Measurements from ENCODE around the gene CDKN2AIPNL. TPM values are rescaled to one million over a fixed set of nuclear protein-coding genes. Genes with fewer than 3 reads are reported as not detected.
A peak's percentile ranks its signal among the peaks of the same experiment; 100 is the strongest.

Gene CDKN2AIPNL
- total RNA-seq, 1 experiment from 2014 or later, result 43.6 TPM

GRCh38 chr5:134436523-134437339 lies 25.1 kb upstream of the CDKN2AIPNL start:
- POLR2A ChIA-PET, result interaction anchor here (0.6 kb wide), 1 partner anchor 12 kb away, joined by 4 read pairs; no protein-coding TSS in a partner anchor
- Histone ChIP-seq H3K36me3 (ENCODE audit: control insufficient read depth, insufficient read depth, low read length) (no peaks in the 10 kb centered on the region), H3K27me3 (ENCODE audit: control insufficient read depth, insufficient read depth, low read length) (no peaks in the 10 kb centered on the region), H3K4me3 (ENCODE audit: low read depth in 2 of 2, low read length in 2 of 2) (peak overlapping the region in 1 of 2 experiments; percentile 32; a peak in 1 of 4 replicates), H3K4me1 (ENCODE audit: control insufficient read depth, insufficient read depth, low read length) (peaks cover 29% of the 10 kb centered on the region), H3K27ac (ENCODE audit: low read length) (peak overlapping the region; percentile 48), H3K9me3 (ENCODE audit: control insufficient read depth, insufficient read depth, low read depth, low read length) (no peaks in the 10 kb centered on the region)
- TF ChIP-seq POLR2AphosphoS5 (IDR thresholded peaks at IDR 0.05; ENCODE audit: low read depth, low read length) (no peak), CTCF (IDR thresholded peaks at IDR 0.05) (no peak), TCF7L2 (IDR thresholded peaks at IDR 0.05; ENCODE audit: low read depth, low read length) (no peak), SIN3A (IDR thresholded peaks at IDR 0.05; ENCODE audit: borderline replicate concordance, insufficient read depth, low read depth, low read length) (no peak), REST (IDR thresholded peaks at IDR 0.05; ENCODE audit: insufficient read depth in 1 of 2, low read depth in 2 of 2, low read length in 1 of 2) (no peak)
- intact Hi-C loops (cut with micrococcal nuclease; ENCODE audit: unreplicated experiment) (no loop called here), in situ Hi-C loops (cut with HindIII; ENCODE audit: low pct_unique_long_range_greater_than_20kb, low sequenced_read_pairs) (no loop called here)
- BruUV-seq (replicated peaks), result no TSS peak
- CTCF ChIA-PET, result interaction anchor here (1.0 kb wide), 1 partner anchor 11 kb away, joined by 3 read pairs; no protein-coding TSS in a partner anchor
- DNase-seq (ENCODE audit: low read depth, low spot score) (no peak), ATAC-seq (peak; percentile 78)

GRCh38 chr5:134435560-134435959 lies 23.9 kb upstream of the CDKN2AIPNL start:
- ChIA-PET CTCF (interaction anchor here (0.7 kb wide), 1 partner anchor 63 kb away, joined by 3 read pairs; no protein-coding TSS in a partner anchor), POLR2A (interaction anchor here (0.7 kb wide), 1 partner anchor 155 kb away, joined by 7 read pairs; no protein-coding TSS in a partner anchor)
- Histone ChIP-seq H3K9me3 (ENCODE audit: control insufficient read depth, insufficient read depth, low read depth, low read length) (no peaks in the 10 kb centered on the region), H3K27me3 (ENCODE audit: control insufficient read depth, insufficient read depth, low read length) (no peaks in the 10 kb centered on the region), H3K4me1 (ENCODE audit: control insufficient read depth, insufficient read depth, low read length) (peaks cover 29% of the 10 kb centered on the region), H3K27ac (ENCODE audit: low read length) (no peak overlapping the region; the same call in 1 of the 2 replicates), H3K4me3 (ENCODE audit: low read depth in 2 of 2, low read length in 2 of 2) (no peak overlapping the region), H3K36me3 (ENCODE audit: control insufficient read depth, insufficient read depth, low read length) (no peaks in the 10 kb centered on the region)
- ATAC-seq, result peak; percentile 42; the same call in 1 of the 2 replicates
- BruUV-seq (replicated peaks), result no TSS peak
- no peak for DNase-seq (ENCODE audit: low read depth, low spot score)
- no peak for TF ChIP-seq POLR2AphosphoS5 (IDR thresholded peaks at IDR 0.05; ENCODE audit: low read depth, low read length)
- no peak for TF ChIP-seq CTCF (IDR thresholded peaks at IDR 0.05)
- intact Hi-C loops (cut with micrococcal nuclease; ENCODE audit: unreplicated experiment), result no loop called here
- in situ Hi-C loops (cut with HindIII; ENCODE audit: low pct_unique_long_range_greater_than_20kb, low sequenced_read_pairs), result no loop called here

All from Panc1 (cell line).